Posterior vena cava (tissue), 2 donors: ENCODE data around the gene EXT2. TPM values are rescaled to one million over a fixed set of nuclear protein-coding genes. Genes with fewer than 3 reads are reported as not detected.

Experiments
- DNase-seq: peaks from one replicate; pipeline ENCODE4 v3.0.0-alpha.2; 2020; ENCODE audit warnings: low spot score
- intact Hi-C, 2 donors: fragments of 100-400 bp; cut with DNase I; formaldehyde crosslinking; loops; one replicate each; pipeline versions ENCODE4 v1.14.1 to v1.14.2; 2022 to 2023
- long read RNA-seq, 2 donors: library from polyadenylated mRNA; unstranded; transcript quantifications; one replicate each; pipeline ENCODE4 v2.0.0, GENCODE V29; 2020 to 2021
- total RNA-seq, 2 donors: library from RNA; stranded (reverse); fragmentation: NEBNext Ultra II Directional; extraction: Animal tissue kit (Norgen Biotek cat#: 25700); gene quantifications; one replicate each; pipeline ENCODE4 v1.2.1, GENCODE V29; 2021
- donor health status: DM: yes; HTN: yes; CAD: no.
- donor health status: DM: yes; HTN: yes; CAD: no.

The EXT2 gene
- total RNA-seq = 10 to 100 TPM; 60.1 to 62.8 TPM
- long read RNA-seq, donor 1, transcript EXT2-210 (14 exons, 3,136 nt) = major isoform, 30 of 45 reads
- long read RNA-seq, donor 1, partial matches to known transcripts = 11 of 45 reads
- long read RNA-seq, donor 1, other reads (novel, unspliced or antisense) = 4 of 45 reads
- long read RNA-seq, donor 2, transcript EXT2-210 (14 exons, 3,136 nt) = major isoform, 56 of 83 reads
- long read RNA-seq, donor 2, partial matches to known transcripts = 18 of 83 reads
- long read RNA-seq, donor 2, other reads (novel, unspliced or antisense) = 9 of 83 reads

DNA sequence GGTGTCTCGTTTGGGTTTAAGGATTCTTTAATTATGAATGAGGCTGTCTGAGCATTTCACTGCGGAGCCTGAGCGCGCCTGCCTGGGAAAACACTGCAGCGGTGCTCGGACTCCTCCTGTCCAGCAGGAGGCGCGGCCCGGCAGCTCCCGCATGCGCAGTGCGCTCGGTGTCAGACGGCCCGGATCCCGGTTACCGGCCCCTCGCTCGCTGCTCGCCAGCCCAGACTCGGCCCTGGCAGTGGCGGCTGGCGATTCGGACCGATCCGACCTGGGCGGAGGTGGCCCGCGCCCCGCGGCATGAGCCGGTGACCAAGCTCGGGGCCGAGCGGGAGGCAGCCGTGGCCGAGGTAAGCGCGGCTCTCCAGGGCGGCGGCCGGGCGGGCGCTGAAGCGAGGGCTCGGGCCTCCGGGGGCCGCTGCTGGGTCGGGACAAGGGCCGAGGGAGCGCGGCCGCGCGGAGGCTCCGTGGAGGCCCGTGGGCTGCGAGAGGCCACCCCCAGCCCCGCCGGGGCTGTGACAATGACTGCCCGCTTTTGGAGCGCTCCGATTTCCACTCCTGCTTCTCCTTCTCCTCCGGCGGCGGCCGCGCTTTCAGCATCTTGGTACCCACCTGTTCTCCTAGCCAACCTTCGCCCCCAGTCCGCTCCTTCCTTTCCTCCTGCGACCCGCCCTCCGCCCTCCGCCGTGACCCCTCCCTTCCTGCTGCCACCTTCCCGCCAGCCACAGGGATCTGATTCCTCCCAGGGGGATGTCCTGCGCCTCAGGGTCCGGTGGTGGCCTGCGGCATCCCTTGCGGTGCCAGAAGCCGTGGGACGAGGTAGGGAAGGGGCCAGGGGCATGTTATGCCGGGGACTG is at the start of gene EXT2:
Gene EXT2, plus strand, starts transcription at position 173 of the 854 bp plus-strand sequence. CDS start 12,035 bp downstream, outside the sequence.
- intact Hi-C loops = loop anchor here in 1 of 2 donors (10.0 kb wide), 1 partner anchor 449 kb away; no protein-coding TSS in a partner anchor
- DNase-seq = peak; percentile 96

DNA sequence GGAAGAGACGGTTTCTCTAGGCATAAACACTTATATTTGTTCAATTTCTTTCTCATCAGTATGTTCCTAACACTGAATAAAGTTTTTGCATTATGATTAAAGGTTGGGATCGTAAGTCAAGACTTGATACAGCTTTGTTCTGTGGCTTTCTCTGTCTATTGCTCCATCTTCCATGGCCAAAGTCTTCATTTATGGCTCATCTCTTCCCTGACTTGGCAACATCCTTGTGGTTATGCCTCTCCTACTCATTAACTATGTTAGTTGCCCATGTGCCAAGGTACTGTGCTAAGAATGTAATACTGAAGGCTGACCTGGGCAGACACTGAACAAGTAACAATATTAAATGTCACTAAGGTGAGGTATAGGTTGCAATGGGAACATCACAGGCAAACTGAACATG is 49.3 kb upstream of the EXT2 start:
- intact Hi-C loops = no loop called here
- no peak for DNase-seq

DNA sequence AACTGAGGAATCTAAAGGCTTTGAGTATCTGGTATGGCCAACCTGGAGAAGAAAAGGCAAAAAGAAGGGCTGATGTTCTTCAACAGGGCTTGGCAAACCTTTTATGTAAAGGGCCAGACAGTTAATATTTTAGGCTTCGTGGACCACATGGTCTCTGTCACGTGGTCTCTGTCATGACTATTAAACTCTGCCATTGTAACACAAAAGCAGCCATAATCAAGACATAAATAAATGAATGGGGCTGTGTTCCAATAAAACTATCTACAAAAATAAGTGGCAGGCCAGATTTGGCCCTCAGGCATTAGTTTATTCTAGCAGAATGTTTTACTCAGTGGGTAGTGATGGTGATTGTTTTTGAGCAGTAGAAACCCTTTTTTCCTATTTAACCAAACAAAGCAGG is 48.2 kb upstream of the EXT2 start:
- no peak for DNase-seq
- intact Hi-C loops = no loop called here

DNA sequence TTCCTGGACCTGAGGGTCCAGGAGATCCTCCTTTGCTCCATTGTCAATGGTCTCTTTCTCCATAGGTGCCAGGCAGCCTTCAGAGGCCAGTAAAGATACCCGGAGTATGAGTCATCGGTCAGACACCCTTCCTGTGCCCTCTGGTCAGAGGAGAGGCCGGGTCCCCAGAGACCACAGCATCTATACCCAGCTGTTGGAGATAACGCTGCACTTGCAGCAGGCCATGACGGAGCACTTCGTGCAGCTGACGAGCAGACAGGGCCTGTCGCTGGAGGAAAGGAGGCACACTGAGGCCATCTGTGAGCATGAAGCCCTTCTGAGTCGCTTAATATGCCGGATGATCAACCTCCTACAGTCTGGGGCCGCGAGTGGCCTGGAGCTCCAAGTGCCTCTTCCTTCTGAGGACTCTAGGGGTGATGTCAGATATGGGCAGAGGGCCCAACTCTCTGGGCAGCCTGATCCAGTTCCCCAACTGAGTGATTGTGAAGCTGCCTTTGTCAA is 47.5 kb upstream of the EXT2 start, which contains the start of gene ACCSL:
Gene ACCSL, plus strand, starts transcription at position 51 of the 501 bp plus-strand sequence. Its CDS starts 56 bp downstream, at position 107.
- intact Hi-C loops = no loop called here
- no peak for DNase-seq

DNA sequence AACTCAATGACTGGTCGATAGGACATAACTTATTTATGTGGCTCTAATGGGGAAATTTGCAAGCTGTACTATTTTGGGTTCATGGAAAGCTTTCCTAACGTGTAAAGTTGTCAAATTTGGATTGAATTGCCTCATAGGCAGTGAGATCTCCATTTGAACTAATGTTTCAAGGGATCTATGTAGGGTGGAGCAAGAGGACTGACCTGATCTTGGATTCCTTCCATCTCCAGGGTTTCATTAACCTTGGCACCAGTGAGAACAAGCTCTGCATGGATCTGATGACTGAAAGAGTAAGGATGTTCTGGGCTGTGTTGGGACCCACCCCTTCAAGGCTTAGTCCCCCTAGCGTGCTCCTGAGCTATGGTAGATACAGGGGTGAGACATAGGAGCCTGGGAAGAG is 45.6 kb upstream of the EXT2 start:
- intact Hi-C loops = no loop called here
- no peak for DNase-seq

DNA sequence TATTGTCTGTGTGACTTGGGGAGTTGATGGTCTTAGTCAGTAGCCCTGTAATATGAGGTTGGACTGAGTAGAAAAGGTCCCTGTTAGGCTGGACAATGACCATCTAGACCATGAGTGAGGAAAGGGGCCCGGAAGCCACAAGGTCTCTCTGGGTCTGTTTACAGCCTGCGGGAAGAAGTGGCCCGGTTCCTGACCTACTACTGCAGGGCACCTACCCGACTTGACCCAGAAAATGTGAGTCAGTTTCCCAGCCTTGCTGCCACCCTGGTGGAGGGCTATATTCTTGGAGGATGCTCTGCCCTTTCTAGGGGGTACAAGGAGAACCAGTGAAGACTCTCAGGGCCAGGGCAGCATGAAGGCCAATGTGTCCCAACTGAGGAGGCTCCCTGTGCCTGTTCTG is 44.3 kb upstream of the EXT2 start:
- DNase-seq = no peak
- intact Hi-C loops = no loop called here

DNA sequence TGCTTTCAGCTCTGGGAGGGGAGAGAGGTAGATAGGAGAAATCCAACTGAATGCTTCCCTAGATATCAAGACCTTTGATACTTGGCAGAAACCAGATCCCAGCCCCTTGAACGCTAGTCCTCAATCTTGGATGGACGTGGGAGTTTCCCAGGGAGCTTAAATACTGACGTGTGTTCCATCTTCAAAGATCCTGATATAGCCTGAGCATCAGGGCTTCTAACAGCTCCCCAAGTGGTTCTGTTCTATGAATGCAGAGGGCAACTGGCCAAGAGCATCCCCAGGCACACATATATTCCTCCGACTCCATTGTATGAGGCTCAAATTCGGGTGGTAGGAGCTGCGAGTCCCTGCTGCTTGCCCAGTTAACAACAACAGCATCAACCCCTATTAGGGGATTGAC is 38.1 kb upstream of the EXT2 start:
- no peak for DNase-seq
- intact Hi-C loops = no loop called here

DNA sequence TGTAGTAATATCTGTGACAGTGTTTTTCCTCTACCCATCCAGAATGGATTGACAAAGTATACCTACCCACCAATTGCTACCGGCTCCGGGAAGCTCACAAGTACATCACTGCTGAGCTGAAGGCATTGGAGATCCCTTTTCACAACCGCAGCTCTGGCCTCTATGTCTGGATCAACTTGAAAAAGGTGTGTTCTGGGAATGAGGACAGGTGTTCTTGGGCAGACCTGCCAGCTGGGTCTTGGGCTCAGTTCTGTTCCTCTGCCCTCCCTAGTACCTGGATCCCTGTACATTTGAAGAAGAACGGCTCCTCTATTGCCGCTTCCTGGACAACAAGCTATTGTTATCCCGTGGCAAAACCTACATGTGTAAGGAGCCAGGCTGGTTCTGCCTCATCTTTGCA is 37.2 kb upstream of the EXT2 start:
- no peak for DNase-seq
- intact Hi-C loops = no loop called here

DNA sequence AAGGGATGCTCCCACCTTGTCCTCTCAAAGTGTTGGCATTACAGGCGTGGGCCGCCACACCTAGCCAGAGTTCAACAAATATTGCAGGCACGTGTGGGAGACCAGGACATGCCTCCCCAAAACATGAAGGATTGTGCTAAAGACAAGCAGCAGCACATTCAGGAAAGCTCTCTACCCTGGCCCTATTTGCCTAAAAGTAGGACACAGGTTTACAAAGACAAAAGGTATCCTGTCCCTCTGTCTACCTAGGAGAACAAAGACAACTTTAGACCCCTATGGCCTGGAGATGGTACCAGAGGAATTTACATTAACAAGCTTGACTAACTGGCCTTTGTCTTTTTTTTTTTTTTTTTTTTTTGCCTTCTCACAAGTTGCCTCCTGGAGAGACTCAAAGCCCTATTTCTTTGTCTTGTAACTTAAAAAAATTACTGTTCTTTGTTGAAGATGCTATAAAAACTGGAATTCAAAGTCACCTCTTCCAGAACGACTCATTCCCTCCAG is 30.3 kb upstream of the EXT2 start:
- no peak for DNase-seq
- intact Hi-C loops = loop anchor here in 1 of 2 donors (1.0 kb wide), 1 partner anchor 16 kb away; no protein-coding TSS in a partner anchor

DNA sequence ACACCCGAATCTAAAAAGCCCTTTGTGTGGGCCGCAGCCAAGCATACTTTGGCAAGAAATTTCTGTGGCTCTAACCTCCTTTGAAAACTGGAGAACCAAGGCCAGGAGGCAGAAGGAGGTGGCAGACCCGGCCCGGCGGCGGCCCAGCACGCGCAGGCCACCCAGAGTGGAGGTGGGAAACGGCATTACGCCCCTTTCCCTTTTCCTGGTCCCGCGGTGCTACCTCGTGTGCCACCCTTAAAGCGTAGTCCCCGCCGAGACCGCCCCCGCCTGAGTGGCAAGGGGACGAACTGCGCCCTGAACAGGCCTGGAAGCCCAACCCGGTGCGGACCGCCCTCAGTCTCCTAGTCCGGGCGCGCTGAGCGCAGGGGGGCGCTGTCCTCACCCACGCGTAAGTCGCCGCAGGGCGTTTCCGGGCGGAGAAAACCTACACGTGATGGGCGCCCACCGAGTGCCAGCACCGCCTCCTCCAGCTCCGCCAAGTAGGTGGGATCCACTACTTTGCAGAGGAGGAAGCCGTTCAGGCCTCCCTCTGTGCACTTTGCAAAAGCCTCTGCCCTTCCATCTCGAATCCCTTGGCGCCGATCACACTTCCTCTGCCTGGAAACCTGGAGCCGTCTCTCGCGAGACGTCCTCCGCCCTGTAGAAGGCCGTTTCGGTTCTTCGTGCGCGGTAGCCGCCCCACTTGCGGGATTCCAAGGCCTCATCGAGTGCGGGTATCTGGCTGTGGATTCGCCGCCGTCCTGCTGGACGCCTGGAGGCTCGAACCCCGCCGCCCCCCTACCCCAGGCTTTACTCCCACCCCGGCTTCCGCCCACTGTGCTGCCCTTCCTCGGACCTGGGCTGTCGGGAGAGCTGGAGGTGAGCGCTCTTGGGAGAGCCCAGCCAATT is 29.4 kb upstream of the EXT2 start, which contains the start of gene ACCS:
Gene ACCS, plus strand, starts transcription at position 430 of the 891 bp plus-strand sequence. CDS start 1,358 bp downstream, outside the sequence.
- DNase-seq = peak; percentile 99
- intact Hi-C loops = loop anchor here in 1 of 2 donors (1.0 kb wide), 1 partner anchor 15 kb away; no protein-coding TSS in a partner anchor

DNA sequence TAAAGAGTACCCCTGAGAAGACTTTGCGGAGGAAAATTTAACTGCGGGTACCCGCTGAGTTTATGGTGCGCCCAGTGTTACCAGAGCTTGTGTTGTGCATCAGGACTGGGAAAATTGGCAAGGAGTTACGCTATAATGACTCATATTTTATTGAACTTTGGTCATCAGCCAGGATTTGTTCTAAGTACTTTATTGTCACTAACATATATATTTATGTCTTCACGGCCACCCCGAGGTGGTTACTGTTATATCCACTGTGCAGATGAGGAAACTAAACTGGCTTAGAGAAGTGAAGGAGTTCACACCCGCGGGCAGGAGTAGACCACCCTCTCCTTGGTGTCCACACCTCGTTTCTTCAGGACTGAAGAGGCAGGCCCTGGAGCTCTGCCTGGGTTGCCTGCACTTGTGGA is 28.7 kb upstream of the EXT2 start:
- DNase-seq = no peak
- intact Hi-C loops = no loop called here

DNA sequence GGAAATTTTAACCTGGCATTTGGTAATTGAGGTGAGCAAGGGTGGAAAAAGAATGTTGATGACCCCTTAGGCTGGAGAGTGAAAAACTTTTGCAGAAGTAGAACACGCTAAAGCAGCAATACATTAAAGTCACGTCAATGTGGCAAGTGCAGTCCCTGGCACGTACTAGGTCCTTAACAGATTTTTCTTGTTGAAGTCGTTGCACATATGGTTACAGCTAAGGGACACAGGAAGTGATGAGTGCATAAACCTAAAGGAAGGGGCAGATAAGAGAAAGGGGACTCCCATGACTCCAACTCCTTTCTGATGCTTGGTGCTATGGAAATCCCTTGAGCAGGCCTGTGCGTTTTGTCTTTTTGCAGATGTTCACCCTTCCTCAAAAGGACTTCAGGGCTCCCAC is 28.2 kb upstream of the EXT2 start:
- intact Hi-C loops = no loop called here
- no peak for DNase-seq

DNA sequence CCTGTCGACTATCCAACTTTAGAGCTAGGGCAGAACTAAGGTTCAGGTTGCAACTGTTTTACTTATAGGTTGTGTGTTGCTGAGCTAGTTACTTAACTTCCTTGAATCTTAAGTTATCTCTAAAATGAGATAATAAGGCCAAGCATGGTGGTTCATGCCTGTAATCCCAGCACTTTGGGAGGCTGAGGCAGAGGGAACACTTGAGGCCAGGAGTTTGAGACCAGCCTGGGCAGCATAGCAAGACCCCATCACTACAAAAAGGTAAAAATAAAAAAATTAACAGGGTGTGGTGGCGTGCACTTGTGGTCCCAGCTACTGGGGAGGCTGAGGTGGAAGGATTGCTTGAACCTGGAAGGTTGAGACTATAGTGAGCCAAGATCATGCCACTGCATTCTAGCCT is 27.3 kb upstream of the EXT2 start:
- intact Hi-C loops = no loop called here
- DNase-seq = no peak

DNA sequence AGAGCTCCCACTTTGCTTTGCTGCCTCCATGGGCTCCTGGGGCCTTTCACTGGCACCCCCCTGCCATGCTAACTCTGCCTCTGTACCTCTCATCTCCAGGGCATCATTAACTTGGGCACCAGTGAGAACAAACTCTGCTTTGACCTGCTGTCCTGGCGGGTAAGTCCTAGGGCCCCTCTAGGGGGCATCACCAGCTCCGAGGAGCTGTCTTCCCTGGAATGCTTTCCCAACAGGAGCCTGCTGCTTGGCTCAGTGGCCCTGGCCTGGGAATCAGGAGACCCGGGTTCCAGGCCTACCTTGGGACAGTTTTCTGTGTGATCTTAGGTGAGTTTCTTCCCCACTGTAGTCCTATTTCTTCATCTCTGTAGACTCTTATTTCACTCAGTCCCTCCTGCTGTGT is 24.3 kb upstream of the EXT2 start:
- intact Hi-C loops = no loop called here
- DNase-seq = no peak

DNA sequence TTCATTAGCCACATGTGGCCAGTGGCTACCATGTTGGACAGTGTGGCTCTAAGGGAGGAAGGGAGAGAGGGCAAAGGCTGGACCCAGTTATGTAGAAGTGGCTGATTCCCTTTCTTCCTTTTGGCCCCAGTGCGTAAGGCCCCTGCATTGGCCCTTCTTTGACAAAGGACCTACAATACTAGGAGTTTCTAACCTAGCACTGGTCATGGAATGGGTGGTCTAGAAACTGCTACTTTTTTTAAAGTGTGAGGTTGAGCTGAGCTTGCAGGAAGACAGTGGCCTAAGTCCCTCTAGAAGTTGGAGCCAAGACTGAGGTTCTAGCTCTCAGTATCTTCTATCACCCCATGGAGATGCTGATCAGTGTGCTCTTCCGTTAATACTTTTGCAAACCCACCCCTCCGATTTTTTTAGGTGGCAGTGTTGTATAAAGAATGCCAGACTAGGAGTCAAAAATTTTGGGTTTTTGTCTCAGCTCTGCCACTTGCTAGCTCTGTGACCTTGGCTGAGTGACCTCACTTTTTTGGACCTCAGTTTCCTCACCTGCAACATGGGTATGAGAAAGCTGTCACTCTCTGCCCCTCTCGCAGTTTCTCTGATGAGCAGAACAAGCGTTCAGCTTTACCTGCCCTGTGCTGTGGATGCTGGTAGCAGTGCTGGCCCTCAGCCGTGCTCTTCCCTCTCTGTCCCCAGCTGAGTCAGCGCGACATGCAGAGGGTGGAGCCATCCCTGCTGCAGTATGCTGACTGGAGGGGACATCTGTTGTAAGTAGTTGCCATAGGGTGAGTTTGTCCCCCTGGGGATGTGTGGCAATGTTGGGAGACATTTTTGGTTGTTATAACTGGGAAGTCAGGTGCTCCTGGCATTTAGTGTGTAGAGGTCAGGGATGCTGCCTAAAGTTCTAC is 22.5 kb upstream of the EXT2 start:
- intact Hi-C loops = no loop called here

DNA sequence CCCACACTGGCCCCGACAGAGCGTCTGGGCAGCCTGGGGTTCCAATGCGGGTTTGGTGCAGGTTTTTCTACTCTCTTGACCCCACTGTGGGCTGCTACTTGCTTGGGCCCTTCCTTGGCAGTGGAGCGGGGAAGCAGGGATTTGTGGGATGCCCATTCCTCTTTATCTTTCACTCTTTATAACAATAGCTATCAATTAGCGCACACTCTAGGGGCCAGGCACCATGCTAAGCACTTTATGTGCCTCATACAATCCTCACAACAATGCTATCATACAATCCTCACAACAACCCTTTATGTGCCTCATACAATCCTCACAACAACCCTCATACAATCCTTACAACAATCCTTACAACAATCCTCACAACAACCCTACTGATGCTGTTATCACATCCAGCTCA is 16.7 kb upstream of the EXT2 start:
- intact Hi-C loops = no loop called here
- no peak for DNase-seq

More for the DNA sequence above, 22.5 kb upstream of the EXT2 start:
- no peak for DNase-seq

DNA sequence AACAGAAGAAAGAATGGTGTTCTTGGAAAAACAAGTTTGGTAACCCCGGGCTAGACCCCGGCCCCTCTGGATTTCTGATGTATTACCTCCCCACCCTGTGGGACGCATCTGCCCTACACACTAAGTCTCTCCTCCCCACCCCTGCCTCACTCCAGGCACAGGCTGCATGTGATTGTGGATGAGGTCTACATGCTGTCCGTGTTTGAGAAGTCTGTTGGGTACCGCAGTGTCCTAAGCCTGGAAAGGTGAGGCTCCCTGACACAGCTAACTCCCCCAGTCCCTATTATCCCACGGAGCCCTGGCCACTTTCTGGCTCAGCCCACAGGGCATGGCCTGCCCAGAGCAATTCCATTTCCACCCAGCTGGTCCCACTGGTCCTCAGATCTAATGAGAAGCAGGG is 16.1 kb upstream of the EXT2 start:
- intact Hi-C loops = no loop called here
- no peak for DNase-seq

DNA sequence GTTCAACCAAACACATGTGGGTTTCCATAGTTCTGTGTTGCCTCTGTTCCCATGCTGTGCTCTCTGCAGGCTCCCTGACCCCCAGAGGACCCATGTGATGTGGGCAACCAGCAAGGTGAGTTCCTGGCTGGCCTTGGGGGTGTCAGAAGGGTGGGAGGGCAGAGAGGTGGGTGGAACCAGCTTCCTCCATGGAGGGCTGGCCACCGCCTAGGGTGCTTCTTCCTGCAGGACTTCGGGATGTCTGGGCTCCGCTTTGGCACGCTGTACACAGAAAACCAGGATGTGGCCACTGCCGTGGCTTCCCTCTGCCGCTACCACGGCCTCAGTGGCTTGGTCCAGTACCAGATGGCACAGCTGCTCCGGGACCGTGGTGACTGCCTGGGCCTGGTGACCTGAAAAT is 14.5 kb upstream of the EXT2 start:
- intact Hi-C loops = loop anchor here in 1 of 2 donors (1.0 kb wide), 1 partner anchor 16 kb away; no protein-coding TSS in a partner anchor
- no peak for DNase-seq
